ENCODE results near the gene PITHD1. TPM values are rescaled to one million over a fixed set of nuclear protein-coding genes. Genes with fewer than 3 reads are reported as not detected.

Gene PITHD1
- total and polyA plus RNA-seq, 12 donors, result 25.3 to 71.7 (median 43.3) TPM

DNA sequence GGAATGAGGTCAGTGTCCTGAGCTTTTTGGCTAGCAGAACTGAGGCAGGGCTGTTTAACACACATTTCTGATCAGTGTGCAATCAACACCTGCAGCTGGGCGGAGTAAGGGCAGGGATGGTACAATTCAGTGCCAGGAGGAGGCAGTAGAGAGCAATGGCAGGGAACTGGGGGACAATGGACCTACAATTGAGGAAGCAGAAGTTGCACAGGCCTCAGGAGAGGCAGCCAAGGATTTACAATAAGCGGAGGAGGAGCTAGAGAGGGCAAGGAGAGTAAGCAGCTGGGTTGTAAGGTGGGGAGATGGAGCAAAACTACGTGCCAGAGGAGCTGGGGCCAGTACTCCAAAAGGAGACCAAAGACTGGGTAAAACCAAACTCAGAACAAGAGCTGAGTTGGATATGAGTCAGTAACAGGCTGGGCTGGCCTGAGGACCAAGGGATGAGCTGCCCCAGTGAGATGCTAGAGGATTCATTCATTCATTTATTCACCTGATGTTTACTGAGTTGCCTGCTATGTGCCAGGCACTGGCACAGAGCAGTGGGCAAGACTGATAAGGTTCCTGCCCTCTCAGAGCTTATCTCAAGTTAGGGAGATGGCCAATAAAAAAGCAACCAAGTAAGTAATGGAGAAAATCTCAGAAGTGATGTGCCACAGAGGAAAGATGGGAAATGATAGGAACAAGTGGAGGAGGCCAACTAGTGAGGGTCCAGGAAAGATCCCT, 32.8 kb downstream of the PITHD1 start:
- H3K27me3 ChIP-seq, result no peaks in the 10 kb centered on the region
- WGBS, 2 donors, result 71 to 77% methylated on average over 3 of the region's 3 CpGs
- no peak overlapping the region for H3K4me3 ChIP-seq
- no peak overlapping the region for H3K27ac ChIP-seq
- peaks cover 0 to 78% (median 37%) of the 10 kb centered on the region in 9 donors for H3K36me3 ChIP-seq
- no peaks in the 10 kb centered on the region for H3K9me3 ChIP-seq
- intact Hi-C loops (cut with DNase I), result loop anchor here in 9 of 10 donors (2.0 to 10.0 kb wide), 6 partner anchors 54 to 106 kb away; partner anchors contain the start of genes FUCA1 (in 7 of the 9) and CNR2 (in 1 of the 9)
- DNase-seq, result peak in 1 of 2 donors; percentile 49
- ATAC-seq, result peak; percentile 36 to 85 (median 71)
- TF ChIP-seq CTCF (IDR thresholded peaks at IDR 0.05), result peak in 8 of 9 donors; percentile 23 to 79 (median 54)
- H3K4me1 ChIP-seq, result peaks cover 0 to 27% (median 0%) of the 10 kb centered on the region in 9 donors

DNA sequence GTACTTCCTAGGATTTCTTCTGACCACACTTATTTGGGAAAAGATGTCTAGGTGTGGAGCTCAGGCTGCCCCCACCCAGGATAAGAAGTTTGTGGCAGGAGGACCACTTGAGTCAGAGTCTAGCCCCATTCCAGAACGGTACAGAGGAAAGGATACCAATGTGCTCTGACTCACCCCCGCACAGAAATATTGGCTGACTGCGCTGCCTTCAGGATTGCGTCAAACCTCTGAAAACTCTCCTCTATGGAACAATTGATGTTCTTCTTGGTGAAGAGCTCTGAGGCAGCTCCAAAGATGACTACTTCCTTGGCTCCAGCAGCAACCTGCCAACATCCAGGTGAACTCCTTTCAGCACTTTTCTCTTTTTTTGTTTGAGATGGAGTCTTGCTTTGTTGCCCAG, 35.8 kb downstream of the PITHD1 start:
- ATAC-seq (no peak), DNase-seq (no peak)
- WGBS, 2 donors, result 94 to 95% methylated on average over 4 of the region's 4 CpGs
- TF ChIP-seq CTCF (IDR thresholded peaks at IDR 0.05), result no peak
- Histone ChIP-seq H3K27ac (no peak overlapping the region), H3K4me3 (no peak overlapping the region), H3K27me3 (no peaks in the 10 kb centered on the region), H3K4me1 (peaks cover 0 to 20% (median 0%) of the 10 kb centered on the region in 9 donors), H3K9me3 (no peaks in the 10 kb centered on the region), H3K36me3 (peaks cover 0 to 82% (median 59%) of the 10 kb centered on the region in 9 donors)
- intact Hi-C loops (cut with DNase I), result loop anchor here in 8 of 10 donors (5.0 to 10.0 kb wide), 5 partner anchors 51 to 103 kb away; partner anchors contain the start of genes FUCA1 (in 6 of the 8) and CNR2 (in 1 of the 8)

GRCh38 chr1:23816361-23816760, 38.1 kb downstream of the PITHD1 start:
- Histone ChIP-seq H3K4me1 (peaks cover 0 to 1% (median 0%) of the 10 kb centered on the region in 9 donors), H3K27me3 (no peaks in the 10 kb centered on the region), H3K27ac (no peak overlapping the region), H3K9me3 (no peaks in the 10 kb centered on the region), H3K4me3 (no peak overlapping the region), H3K36me3 (peaks cover 0 to 90% (median 58%) of the 10 kb centered on the region in 9 donors)
- DNase-seq (no peak), ATAC-seq (no peak)
- 97 to 99% methylated on average over 3 of the region's 3 CpGs for WGBS, 2 donors
- intact Hi-C loops (cut with DNase I), result loop anchor here in 4 of 10 donors (10.0 kb wide), 3 partner anchors 48 to 98 kb away; partner anchors contain the start of genes FUCA1 (in 3 of the 4) and CNR2 (in 1 of the 4)
- TF ChIP-seq CTCF (IDR thresholded peaks at IDR 0.05), result no peak

DNA sequence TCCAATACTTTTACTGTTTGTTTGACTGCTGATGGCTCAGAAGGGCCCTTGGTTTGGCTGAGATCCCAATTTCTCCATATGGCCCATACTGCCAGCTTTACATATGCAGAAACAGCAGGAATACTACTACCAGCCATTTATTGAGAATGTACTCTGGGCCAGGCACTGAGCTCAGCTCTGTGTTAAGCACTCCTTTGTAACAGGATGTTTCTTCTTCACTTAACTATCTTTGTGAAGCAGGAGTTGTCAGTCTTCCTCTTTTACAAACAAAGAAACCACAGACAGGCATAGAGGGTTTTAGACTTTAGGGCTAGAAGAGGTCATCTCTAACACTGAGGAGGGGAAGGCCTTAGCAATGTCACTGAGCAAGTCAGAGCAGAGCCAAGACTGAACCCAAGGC, 38.7 kb downstream of the PITHD1 start:
- intact Hi-C loops (cut with DNase I), result loop anchor here in 4 of 10 donors (10.0 kb wide), 3 partner anchors 48 to 98 kb away; partner anchors contain the start of genes FUCA1 (in 3 of the 4) and CNR2 (in 1 of the 4)
- Histone ChIP-seq H3K27me3 (no peaks in the 10 kb centered on the region), H3K4me1 (no peaks in the 10 kb centered on the region), H3K4me3 (no peak overlapping the region), H3K27ac (no peak overlapping the region), H3K36me3 (peaks cover 0 to 85% (median 52%) of the 10 kb centered on the region in 9 donors), H3K9me3 (no peaks in the 10 kb centered on the region)
- ATAC-seq (no peak), DNase-seq (no peak)
- TF ChIP-seq CTCF (IDR thresholded peaks at IDR 0.05), result no peak
